Fibroblast of skin of left quadriceps (primary cell): ENCODE data around the gene FHL1.
"Not testable (repeated sequence)": the region's sequence is repeated elsewhere in the genome, so short reads cannot be mapped to it uniquely, and the experiment has no call there.

ENCODE experiments used
- DNase-seq, 2 experiments: peaks; one replicate each; pipeline ENCODE4 v3.0.0-alpha.2; 2013; ENCODE audit warnings: low read depth in 2 of 2

Gene FHL1

DNA sequence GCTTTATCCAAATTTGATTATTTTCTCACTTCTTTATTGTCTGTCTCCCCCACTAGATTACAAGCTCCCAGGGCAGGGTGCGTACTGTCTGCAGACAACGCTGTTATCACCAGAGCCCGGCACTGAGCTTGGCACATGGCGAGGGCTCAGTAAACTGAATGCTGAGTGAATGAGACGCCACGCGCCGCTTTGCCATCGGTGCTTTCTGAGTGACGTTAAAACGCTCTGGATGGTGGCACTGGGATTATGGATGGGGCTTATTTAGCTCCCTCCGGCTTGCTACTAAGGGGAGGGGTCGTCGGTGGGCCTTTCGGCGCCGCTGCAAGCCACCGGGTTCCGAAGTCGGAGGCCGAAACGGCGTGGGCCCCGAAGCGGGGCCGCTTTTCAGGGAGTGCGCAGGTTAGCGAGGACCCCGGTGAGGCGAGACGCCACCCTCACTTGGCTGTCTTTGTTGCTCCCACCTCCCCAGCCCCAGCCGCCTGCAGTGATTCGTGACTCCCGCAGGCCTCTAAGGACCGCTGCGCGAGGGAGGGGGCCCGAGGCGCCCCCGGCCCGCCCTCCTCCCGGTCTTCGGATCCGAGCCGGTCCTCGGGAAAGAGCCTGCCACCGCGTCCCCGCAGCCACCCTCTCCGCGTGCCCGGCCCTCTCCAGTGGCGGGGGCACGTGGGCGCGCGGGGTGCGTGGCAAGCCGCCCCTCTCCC, 569 bp upstream of the FHL1 start:
- DNase-seq: no peak

DNA sequence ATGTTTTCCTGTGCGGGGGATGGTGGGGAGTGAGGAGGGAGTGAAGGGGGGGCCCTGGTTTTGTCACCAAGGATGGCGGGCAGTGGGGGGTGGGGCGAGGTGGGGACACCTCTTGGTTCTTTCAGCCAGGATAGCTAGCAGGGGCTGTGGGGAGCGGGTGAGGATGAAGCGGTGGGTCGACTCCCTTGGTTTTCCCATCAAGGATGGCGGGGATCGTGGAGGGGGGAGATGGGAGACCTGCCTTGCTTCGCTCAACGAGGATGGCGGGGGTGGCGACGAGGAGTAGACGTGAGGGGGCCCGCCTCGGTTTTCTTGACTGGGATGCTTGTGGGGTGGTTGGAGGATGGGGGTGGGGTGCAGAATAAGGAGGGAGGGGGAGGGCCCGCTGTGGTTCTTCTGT, 643 bp downstream of the FHL1 start:
- DNase-seq: no peak

DNA sequence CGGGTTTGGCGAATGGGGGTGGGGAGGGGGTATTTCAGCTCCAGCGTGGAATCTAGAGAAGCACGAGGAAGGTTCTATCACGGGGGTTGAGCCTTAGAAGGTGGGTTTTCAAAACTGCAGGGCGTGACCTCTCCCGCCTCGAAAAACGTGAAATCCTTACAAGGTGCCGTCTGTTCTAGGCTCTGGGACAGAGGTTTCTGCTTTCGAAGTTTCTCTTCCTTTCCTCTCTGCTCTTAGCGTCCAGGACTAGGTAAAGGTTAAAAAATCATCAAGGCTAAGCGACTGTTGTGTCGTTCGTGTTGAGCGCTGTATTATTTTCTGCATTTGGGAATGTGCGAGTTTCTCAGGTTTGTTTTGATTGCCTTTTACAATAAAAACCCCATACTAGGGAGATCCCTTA, 1.1 kb downstream of the FHL1 start:
- no peak for DNase-seq

DNA sequence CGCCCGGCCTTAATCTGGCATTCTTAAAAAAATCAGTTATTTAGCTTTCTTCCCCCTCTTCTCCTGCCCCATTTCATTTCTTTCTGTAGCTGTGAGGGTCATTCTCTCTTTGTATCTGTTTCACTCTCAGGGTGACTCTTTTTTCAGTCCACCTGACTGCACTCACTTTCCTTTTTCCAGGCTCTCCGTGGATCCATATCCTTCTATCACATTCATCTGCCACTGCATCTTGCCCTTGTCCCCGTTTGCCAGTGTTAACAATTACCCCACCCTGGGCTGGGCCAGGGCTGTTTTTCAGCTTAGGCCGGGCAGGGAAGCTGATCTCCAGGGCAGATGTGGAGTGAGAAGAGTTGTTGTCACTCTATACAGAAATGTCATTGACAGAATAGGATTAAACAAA, 7.7 kb downstream of the FHL1 start:
- no peak for DNase-seq

DNA sequence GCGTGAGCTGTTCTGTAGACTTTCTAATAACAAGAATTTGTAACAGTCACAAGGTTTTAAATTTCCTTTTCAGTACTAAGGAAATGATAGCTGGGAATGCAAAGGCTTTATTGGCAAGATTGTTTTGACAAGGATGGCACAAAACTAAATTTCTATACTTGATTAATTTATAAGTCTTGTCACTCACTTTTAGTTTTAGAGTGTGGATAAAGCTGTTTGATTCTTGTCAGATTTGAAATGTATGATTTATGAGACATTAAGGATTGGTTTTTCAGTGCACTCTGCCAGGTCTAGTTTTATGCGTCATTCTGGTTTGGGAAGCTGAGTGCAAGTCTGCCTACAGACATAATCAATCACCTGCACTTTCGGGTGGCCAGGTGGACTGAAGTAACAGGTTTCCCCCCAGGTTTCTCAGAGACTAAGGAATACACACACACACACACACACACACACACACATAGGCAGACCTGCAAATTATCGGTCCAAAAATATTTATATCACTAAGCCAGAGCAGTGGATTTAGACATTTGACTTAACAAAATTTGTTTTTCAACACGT, 9.3 kb downstream of the FHL1 start:
- no peak for DNase-seq

DNA sequence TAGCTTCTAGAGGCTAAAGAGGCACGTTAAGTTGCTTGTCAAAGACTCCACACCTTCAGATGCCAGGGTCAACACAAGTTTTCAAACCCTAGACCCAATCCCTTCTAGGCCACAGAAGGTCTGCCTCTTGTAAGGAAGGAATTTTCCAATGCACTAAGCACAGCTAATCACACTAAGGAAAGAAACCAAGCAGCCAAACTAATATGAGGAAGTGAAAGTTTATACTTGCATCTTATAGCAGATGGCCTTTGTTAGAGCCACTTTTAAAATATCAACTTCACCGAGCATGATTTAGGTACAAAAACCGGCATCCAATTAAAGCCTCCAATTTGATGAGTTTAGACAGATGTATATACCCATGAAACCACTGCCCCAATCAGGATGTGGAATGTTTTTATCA, 9.9 kb downstream of the FHL1 start:
- no peak for DNase-seq

DNA sequence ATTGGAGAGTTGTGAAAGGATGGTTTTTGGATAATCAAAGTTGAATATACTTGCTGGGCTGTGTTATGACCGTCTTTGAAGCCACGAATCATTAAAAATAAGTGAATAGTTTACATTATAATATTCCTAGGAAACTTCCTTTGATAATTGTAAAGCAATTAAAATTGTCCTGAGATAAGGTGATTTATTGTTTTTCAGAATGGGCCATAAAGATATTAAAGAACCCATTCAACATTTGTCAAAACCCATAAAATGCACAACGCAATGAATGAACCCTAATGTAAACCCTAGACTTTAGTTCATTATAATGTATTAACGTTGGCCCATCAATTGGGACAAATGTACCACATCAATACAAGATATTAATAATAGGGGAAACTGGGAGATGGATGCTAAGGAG, 11.4 kb downstream of the FHL1 start:
- DNase-seq: no peak

DNA sequence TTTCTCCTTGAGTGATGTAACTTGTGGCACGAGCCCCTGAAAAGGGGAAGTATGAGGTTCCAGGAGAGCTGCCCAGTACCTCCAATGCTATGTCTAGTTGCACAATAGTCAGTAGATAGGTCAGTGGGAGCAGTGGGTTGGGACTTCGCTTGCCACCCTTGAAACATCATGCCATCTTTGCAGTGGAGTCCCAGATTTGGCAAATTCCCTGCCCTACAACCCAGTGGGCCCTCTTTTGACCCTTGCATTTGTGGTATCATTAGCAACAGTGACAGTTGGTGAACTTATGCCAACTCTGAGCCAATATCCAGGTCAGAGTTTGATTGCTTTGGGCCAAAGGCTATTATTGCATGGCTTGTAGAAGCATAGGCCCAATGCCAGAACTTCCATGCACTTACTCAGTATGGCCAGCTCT, 12.3 kb downstream of the FHL1 start:
- no peak for DNase-seq

DNA sequence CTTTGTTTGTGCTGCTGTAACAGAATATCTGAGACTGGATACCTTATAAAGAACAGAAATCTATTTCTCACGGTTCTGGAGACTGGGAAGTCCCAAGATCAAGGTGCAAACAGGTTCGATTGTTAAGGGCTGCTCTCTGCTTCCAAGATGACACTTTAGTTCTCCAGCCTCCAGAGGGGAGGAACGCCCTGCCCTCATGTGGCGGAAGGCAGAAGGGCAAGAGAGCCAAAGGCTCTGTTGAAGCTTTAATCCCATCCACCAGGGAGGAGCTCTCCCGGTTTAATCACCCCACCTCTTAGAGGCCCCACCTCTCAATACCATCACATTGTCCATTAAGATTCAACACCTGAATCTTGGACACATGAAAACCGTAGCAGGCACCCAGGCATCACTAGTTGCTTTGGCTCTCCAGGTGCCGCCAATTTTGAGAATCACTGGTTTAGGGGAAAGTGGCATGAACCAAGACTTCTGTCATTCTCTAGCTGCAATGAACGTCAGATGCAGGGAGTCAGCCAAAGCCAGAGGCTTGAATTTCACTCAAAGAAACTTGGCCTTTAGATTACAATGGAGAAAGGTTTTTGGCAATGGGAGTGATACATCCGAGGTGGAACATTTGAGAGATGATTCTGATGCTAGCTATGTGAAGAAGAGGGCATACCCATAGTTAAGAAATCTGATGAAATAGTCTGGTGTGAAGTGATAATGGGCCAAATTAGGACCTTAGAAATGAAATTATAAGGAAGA, 15.7 kb downstream of the FHL1 start:
- DNase-seq: no peak

DNA sequence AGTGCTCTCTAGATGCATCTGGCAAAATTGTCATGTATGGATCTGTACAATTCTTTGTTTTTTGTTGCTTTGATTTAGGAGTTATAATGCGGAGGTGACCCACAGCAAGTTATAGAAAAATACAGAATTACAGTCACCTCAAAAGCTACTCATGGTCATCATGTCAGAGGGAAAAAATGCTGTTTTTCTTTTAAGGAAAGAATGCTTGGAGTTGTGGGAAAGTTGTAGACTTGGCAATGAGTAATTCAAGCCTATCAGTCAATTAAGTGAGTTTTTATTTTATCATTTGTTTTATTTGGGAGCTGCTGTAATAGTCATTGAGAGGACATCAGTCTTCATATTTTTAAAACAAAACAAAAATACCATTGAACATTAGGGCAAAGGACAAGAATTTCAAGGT, 16.4 kb downstream of the FHL1 start:
- no peak for DNase-seq

DNA sequence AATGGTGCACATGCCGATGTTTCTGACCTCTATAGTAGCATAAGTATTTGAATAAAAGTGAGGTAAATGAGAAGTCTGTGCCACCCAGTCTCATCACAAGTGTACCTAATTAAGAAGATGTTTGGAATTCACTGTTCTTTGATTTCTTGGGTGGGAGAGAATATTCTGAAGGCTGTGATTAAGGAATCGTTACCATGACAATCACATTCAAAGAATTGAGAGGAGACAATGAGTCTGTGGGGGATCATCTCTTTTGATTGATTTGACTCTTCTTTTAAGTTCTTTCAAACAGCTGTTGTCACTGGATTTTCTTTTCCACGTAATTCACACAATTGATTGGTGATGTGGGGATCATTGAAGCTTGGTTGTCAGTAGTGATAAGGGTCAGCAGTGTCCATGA, 18.1 kb downstream of the FHL1 start:
- no peak for DNase-seq

DNA sequence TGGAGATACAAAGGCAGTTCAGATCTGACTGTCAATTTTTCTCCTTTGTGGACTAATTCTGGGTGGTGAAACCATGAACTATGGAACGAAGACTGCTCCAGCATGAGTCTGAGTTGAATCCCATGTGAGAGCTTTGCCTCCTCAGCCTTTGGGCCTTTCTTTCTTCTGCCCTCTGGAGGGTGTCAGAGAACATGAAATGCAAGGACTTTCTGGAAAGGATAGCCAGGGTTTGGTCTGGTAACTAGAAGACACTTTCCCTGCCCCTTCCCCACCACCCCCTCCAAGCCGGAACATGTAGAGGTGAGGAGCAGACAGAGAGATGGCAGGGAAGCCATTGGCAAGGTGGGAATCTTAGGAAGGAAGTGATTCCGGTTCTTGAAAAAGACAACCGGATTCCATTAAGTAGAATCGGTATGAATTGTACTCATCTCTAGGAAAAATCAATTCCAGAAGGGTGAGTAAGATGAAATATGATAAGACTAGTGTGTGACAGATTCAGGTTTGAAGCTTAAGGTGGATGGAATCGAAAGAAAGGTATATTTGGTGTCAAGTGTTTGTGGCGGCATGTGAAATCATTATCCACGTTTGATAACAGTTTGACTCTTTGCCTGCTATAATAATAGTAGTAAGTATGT, 19.0 kb downstream of the FHL1 start:
- no peak for DNase-seq

DNA sequence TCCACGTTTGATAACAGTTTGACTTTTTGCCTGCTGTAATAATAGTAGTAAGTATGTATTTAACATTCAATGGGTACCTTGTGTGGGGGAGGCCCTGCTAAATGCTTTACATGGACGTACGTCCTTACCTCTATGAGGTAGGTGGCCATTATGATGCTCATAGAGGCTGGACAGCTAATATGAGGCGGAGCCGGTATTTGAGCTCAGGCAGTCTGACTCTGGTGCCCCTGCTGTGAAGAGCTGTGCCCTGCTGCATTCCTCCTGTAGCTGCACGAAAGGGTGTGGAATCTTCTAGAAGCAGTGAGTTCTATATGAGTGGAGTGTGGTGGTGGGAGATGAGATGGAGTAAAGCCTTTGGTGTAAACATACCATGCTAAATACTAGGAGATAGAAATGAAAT, 20.7 kb downstream of the FHL1 start:
- DNase-seq: not testable (repeated sequence)

DNA sequence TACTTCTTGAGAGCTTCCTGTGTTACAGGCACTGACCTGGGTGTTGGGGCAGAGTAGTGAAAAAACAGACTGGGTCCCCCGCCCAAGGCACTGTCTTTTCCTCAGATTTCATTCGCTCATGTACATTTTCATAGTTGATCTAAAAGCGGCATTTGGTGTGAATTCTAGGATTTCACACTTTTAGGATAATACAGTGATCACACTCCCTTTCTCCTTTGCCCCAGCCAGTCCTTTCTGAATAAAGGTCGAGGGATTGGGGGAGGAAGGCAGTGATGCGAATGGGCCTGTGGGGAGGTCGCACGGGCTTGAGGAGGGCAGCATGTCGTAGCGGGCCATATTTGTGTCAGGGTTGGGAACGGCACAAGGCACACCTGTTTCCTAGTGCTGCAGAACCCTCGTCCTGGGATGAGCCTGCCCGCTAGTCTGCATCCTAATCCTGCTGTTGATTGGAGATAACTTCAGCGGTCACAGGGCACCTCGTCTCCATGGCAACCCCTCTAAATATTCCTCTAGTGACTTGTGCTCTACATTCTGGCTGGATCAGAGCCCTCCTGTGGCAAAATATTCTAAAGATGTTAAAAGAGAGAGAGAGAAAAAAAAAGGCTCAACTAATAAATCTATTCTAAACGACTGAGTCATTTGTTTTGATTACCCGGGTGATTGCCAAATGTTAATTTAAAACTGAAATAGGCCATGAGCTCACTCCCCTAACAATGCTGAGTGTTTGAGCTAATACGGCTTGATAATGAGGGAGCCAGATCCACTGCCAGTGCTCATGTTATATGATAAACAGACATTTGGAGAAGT, 21.8 kb downstream of the FHL1 start:
- DNase-seq: peak; percentile 94

DNA sequence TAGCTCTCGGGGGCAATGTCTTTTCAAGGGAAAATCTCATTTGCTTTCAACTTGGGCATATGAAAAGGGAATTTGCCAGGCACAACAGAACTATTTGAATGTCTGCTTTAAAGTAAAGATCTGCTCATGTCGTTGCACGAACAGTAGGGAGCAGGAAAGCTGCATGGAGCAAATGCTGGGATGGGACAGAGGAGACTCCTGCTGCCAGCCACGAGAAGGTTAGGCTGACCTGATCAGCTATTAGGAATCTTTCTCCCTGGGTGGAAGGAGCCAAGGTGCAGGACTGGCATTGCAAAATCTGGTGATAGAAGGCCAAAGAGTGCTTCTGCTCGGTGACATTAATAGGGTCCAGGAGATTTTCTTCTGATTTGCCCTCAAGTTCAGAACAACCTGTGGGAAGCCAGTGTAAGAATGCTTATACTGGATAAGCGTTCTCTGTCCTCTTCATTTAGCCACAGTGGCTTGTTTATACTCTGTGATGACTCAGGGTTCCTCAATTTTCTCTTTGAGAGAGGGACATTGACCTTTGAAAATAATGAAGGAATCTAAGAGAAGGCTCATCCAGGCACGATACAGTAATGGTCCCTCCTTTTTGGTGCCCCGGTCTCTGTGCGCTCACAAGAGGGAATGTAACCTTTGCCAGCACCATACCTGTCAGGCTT, 22.9 kb downstream of the FHL1 start:
- DNase-seq: no peak

DNA sequence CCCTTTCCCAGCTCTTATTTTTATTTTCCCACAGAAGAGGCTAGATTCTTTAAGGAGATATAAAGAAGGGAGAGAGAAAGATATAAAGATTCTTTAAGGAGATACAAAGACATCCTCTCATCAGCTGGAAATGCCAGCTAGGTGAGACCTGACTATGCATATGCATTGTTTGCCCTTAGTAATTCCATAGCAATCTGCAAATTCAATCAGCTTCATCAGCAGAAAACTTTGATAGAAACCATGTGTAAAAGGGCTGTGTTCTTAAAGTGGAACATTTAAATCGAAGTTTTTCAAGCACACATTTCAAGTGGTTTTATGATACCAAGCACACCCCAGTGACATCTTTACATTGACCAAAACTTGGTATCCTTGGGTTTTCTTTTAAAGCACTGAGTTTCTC, 24.1 kb downstream of the FHL1 start:
- no peak for DNase-seq

DNA sequence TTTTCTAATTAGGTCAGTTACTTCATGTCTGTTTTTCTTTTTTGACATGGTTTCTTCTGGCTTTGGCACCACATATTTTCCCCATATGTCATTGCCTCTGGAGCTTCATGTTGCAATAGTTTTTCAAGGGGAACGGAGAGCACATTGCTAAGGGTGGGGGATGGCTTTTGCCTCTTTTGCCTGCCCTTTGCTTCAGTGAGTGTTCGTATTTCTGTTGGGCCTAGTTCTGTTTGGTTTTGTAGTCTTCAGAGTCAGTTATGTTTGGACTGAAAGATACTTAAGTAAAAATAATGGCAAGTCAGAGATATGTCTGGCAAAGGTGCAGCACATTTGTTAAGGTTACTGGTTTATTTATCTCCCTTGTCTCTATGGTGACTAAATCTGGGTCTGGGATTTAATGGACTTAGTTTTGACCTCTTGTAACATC, 29.1 kb downstream of the FHL1 start:
- peak; percentile 83 for DNase-seq

DNA sequence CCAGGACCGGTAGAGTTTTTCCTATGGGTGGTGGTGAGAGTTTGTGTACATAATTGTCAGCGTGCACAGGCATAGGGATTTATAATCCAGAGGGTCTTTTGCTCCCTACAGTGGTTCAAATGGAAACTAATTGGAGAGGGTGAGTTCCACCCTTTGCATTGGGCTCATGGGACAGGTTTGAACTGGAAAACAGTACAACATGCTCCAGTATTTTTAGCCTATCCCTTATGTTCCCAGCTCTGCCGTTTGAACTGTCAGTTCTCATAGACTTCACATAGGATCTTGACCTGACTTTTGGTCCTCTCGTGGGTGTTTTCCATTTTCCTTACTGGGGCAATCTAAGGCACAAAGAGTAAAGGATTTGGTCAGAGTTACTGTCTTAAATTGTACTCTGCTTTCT, 31.8 kb downstream of the FHL1 start:
- no peak for DNase-seq

DNA sequence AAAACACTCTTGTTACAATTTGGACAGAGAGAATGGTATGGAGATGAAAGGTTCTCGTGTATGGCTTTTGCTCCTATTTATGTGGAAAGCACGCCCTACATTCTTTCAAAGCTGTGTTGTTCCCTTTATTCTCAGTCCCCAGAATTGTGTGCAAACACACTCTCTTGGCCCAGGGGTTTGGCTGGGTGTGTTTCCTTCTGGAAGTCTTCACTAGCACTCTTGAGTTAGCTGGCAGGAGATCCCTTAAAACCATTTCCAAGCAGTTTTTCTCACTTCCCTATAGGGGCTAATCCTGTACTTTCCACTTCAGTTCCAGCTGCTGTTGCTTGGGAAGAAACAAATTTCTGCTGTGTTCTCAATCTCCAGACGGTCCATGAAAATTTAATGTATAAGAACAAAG, 35.1 kb downstream of the FHL1 start:
- DNase-seq: no peak

DNA sequence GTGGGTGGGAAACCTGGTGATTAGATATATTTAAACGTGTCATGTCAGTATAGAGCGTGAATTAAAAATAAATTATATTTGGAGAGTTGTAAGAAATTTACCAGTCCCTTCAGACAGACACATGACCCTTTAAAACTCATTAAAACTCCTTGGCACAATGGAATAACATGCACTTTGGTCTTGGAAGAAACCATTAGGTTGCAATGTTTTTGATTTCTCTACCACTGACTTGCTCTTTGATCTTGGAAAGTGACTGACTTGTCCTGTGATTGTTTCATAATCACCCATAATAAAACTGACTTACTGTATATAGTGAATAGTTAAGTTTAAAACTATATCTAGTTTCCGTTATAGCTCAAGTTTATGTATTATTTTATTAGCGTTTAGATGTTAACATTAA, 35.8 kb downstream of the FHL1 start:
- DNase-seq: no peak

DNA sequence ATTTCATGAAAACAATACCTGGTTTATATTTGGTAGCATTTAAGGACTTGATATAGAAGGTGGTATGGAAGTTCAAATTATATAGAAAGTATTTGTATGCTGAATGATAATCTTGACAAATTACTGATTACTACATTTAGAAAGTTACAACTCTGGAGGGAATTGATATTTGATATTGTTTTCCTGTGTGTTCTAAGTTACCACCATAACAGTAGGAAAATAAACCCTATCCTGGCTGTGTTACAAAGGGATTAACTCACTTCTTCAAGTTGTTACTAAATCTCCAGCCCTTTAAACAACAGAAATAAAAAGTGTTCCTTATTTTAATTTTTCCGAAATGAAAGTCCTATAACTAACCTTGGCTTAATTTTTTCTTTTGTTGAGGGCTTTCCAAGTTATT, 36.6 kb downstream of the FHL1 start:
- DNase-seq: no peak
